ENCODE data around the gene OR52D1.

Gene OR52D1

DNA sequence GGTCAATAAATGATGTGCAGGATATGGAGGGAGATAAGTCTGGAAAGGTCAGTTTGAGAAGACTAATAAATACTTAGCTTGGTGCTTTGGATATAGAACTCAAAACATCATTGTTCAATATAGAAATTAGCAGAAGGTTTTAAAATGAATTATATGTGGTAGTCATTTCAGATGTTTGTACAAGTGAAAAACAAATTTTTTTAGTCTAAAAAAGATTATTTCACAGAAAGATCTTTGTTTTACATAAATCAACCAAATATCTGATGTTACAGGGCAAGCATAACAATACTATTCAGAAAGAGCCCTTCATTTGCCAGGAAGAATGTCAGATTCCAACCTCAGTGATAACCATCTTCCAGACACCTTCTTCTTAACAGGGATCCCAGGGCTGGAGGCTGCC is at the start of gene OR52D1:
TSS of gene OR52D1 (plus strand) at position 301 of the 400 bp plus-strand sequence. CDS start at position 323, 22 bp downstream.
- no peak for DNase-seq

DNA sequence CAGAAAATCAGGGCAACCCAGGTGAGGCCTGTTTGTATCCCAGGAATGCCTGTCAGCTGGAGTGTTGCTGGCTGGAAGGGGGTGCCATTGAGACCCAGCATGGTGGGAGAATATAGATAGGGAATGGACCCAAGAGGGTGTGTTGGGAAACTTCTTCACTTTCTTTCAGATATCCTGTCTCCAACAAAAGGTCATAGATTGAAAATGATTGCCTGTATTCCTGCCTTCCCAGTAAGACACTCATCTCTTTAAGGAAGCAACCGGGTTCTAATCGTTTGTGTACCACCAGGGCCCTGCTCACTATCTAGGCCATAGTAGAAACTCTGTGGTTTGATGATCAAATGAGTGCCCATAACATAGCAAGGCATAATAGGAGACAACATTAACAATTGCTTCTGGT is 47.1 kb upstream of the OR52D1 start, which contains the start of gene OR51I1:
TSS of gene OR51I1 (minus strand) at position 101 of the 400 bp plus-strand sequence. CDS start at position 101, 0 bp downstream.
- DNase-seq, result no peak

DNA sequence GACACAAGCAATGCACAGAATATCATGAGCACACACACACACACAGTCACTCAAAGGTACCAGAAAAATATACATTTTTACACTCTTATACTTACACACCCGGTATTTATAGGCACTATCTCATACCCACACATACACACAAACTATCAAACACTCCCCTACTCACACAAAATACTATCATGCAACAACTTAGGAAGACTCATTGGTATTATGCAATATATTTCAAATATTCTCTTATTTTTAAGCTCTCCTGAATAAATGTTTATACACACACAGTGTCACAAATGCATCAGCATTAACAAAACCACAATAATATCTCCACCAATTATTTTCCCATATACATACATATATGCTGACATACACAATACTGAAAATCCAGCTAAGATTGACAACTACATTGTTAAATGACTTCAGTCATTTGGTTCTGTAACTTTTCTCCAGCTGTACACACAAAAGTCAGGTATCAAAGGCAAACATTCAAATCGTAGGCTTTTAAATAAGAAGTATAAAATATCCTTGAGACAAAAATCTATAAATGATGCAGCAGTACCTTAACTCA is 44.6 kb upstream of the OR52D1 start:
- DNase-seq, result no peak

DNA sequence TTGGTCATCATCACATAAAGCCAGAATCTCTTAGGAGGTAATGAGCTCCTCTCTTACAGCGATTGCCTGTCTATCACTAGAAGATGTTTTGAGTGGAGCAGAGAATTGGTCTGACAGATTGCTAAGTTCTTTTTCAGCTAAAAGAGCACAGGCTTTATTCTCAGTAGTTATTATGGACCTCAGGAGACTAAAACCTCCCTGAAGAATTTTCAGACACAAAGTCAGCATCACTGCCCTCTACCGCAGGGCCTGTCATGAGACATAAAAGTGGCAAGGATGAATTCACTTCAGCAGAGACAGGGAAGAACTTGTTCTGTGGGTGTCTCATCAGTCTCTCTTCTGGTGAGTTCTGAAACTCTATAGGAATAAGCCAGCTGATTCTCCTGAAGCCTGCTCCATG is 39.5 kb upstream of the OR52D1 start, which contains the start of gene OR51I2:
TSS of gene OR51I2 (plus strand) at position 301 of the 400 bp plus-strand sequence. CDS start 4,166 bp downstream, outside the sequence.
- no peak for DNase-seq

DNA sequence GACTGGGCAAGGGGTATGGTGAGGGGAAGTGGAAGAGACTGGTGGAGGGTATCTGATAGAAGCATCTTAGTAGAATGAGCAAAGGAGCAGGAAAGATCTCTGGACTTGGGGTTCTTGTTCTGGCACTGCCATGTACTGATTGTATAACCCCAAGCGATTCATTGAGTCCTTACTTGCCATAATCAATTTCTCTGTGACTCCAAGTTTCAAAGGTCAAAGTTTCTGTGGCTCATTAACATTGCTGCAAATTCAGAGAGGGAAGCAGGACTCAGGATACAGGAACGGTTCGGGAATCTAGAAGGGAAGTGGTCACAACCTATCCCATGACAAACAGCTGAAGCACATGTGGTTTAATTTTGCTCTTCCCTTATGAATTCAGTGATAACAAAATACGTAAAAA is 39.1 kb upstream of the OR52D1 start:
- DNase-seq, result no peak

DNA sequence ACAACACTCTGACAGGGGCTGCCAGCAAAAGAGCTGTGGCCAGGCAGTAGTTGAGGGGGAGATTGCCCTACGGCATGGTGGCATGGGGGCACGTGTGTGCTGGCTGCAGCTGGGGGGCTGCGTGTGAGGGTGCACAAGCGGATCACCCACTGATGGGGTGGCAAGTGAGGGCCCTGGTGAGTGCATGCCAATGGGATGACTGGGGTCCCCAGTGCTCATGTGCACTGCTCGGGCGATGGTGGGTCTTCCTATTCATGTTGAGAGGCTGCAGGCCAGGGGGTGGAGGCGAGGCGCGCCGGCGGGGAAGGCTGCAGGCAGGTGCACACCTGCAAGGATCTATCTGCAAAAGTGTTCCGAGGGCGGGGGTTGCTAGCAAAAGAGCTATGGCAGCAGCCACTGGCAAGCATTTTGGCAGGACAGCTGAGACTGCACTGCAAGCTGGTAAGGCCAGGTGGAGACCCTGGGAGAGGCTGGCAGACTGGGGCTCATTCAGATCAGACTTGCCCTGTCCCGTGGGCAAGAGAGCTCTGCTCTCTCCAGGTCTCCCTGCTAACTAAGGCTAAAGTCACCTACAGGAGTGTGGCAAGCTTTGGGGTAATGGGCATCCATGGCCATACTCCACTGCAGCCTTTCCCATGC is 27.4 kb upstream of the OR52D1 start:
- no peak for DNase-seq

DNA sequence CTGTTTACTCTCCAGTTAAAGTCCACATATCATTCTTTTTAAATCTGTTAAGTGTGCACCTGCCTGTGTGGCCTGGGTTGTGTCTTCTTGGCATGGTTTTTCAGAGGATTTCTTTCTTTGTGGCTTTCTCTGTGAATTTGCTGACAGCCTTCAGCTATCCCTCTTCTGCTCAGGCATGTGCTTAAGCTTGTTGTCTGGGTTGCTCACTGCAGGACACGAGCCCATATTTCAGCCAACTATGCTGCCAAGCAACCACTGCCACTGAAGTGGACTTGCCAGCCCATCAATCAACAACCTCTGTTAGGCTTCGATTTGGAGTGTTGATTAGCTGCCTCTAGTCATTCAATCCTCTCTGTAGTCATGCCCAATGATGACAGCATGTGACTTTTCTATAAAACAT is 21.0 kb upstream of the OR52D1 start:
- no peak for DNase-seq

DNA sequence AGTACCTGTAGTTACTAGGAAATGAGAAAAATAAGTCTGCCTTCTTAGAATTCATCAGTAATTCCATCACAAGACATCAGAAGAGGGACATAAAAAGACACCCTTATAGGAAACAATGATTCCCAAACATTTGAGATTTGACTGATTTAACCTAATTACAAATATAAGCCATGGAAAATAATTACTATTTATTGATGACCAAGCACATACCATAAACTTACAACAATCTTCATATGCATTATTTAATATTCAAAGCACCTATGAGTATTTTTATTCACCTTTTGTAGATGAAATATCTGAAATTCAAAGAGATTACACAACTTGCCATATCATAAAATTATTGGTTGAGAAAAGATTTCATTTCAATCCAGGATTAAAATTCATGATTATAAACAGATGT is 14.6 kb upstream of the OR52D1 start:
- no peak for DNase-seq

DNA sequence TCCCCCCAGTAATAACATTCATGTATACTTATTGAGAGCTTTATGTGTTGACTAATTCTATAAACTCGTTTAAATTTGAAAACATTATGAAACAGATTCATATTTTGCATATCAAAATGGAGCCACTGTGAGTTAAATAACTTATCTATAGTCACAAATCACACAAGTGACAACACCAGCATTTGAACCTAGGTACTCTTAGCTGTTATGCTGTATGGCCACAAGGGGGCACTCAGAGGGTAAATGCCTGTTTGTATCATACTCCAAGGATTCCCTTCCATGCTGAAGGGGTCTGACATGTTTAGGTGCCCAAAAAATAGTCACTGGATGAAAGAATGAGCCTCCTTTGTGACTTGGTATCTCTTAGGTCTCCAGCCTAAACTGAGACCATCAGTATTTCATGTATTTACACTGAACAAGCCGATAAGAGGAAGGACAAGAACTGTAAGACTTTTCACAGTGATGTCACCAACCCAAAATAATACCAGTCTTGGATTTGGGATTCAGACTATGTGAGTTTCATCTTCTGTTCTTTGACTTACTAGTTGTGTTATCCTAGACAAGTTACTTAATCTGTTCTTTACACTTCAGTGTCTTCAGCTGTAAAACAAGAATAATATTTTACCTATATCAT is 12.2 kb upstream of the OR52D1 start:
- DNase-seq, result no peak

DNA sequence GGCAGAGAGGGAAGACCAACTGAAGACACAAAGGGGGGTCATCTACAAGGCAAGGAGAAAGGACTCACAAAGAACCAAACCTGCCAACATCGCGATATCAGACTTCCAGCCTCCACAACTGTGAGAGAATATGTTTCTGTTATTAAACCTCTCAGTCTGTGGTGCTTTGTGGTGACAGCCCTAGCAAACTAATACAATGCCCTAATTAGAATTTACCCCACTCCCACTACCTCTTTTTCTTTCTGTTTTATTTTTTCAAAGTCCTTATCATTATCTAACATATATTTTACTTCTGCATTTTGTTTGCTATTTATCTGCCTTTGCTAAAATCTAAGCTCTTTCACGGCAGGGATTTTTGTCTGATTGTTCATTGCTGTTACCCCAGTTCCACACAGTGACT is 2.5 kb upstream of the OR52D1 start:
- no peak for DNase-seq

DNA sequence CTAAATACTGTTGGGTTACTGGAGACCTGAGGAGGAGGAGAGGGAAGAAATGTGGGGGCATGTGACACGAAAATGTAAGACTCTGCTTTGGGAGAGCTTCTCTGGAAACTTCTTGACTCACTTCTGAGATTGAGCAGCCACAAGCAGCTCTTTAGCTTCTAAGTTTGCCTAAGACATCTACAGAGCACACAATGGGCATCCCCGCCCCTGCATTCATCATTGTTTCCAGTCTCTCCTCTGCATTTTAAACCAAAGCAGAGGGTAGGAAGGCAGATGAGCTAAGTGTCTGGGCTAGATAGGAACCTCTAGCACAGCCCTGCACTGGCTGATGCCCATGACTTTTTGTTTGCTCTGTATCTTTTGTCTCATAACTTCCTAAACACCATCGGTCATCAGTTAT is 2.1 kb upstream of the OR52D1 start:
- DNase-seq, result no peak

DNA sequence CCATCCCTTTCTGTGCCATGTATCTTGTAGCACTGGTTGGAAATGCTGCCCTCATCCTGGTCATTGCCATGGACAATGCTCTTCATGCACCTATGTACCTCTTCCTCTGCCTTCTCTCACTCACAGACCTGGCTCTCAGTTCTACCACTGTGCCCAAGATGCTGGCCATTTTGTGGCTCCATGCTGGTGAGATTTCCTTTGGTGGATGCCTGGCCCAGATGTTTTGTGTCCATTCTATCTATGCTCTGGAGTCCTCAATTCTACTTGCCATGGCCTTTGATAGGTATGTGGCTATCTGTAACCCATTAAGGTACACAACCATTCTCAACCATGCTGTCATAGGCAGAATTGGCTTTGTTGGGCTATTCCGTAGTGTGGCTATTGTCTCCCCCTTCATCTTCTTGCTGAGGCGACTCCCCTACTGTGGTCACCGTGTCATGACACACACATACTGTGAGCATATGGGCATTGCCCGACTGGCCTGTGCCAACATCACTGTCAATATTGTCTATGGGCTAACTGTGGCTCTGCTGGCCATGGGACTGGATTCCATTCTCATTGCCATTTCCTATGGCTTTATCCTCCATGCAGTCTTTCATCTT is 414 bp downstream of the OR52D1 start:
- DNase-seq, result no peak

DNA sequence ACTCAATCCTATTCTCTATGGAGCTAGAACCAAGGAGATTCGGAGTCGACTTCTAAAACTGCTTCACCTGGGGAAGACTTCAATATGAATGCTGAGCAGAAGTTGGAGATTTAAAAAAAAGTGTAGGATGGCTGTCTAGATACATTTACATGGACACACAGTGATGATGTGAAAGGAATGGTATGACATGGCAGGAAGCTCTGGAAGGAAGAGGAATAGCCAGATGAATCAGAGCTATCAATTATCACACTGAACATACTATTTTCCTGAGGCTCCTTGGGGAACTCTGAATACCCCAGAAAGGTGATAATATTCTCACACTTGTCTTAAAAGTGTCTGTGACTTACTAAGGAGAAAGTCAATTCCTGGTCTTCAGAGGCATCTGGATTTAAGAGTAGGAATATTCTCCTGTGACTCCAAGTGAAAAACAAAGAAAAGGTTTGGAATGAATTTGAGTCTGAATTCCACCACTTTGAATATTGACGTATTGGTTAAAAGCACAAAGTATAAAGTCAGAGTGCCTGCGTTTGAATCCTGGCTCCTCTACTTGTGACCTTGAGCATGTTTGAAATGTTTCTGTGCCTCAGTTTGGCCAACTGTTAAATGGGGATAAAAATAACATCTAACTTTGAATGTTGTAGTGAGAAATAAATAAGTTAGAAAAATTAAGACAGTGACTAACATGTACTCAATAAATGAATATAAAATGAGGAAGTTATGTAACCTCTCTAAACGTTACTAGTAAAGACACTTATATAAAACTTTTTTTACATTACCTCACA is 1.3 kb downstream of the OR52D1 start:
- DNase-seq, result no peak

DNA sequence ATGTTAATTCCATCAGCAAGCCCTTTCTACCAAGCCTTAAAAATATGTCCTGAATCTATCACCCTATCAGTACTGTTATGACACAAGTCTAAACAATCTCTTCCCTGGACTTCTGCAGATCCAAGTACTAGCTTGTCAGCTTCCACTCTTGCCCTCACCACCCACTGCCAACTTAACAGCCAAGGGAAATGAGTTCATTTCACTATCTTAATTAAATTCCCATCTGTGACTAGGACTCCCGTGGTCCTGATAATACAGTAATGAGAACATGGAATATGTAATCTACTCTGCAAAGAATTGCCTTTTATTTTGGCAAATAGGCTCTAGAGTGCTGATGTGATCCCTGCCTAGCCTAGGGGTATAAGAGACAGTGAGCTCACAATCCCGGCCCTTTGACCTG is 11.2 kb downstream of the OR52D1 start:
- DNase-seq, result no peak

DNA sequence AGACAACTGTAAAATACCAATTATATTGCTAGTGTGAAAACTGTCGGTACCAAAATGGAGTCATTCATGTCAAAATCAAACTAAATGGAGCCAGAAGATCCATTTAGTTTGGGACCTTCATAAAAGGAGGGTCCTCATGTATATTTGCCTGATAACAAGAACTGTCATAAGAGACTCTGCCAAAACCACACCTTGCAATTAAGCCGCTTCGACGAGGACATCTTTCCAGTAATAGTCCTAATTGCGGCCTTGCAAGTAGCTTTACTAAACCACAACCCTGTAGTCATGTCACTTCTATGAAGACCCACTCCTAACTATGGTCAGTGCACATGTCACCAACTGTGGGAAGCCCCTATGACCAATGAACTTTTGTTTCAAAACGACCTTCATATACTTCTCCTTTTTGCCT is 11.9 kb downstream of the OR52D1 start:
- no peak for DNase-seq

DNA sequence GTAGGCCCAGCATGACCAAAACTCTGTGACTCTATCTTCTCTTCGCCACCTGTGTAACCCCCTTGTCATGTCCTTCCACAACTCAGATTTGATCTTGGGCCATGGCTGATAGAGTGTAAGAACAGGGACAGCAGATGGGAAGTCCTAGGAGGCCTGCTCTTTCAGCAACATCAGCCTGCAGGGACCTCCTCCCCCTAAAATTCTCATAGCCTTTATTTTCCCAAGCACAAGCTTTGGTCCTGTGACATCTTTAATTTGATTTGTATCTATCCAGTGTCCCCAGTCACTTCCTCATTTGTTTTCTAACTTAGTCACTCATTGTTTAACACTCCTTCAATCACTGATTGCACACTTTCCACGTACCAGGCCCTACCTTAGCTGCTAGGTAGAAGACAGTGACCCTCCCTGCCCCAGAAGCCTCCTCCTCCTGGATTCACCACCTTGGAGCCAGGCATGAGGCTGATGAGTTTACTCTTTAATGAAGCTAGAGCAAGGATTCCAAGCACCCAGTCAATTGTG is 16.0 kb downstream of the OR52D1 start:
- DNase-seq, result no peak

DNA sequence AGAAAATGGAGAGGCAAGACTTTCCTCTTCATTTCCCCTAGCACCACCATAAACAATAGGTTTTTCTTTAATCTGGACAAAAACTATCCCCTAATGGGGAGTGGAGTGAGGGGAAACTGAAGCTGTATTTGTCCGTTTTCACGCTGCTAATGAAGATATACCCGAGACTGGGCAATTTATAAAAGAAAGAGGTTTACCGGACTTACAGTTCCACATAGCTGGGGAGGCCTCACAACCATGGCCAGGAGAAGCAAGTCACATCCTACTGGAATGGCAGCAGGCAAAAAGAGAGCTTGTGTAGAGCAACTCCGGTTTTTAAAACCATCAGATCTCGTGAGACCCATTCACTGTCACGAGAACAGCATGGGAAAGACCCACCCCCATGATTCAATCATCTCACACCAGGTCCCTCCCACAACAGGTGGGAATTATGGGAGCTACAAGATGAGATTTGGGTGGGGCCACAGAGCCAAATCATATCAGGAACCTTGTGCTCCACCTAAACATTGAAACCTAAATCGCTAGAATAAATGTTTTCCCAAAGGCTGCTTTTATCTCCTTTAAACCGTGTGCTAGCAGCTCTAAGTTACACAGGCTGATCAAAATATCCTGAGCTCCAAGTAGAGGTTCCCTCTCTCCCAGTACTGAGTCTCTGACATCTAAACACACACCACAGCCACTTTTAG is 17.0 kb downstream of the OR52D1 start:
- DNase-seq, result no peak

DNA sequence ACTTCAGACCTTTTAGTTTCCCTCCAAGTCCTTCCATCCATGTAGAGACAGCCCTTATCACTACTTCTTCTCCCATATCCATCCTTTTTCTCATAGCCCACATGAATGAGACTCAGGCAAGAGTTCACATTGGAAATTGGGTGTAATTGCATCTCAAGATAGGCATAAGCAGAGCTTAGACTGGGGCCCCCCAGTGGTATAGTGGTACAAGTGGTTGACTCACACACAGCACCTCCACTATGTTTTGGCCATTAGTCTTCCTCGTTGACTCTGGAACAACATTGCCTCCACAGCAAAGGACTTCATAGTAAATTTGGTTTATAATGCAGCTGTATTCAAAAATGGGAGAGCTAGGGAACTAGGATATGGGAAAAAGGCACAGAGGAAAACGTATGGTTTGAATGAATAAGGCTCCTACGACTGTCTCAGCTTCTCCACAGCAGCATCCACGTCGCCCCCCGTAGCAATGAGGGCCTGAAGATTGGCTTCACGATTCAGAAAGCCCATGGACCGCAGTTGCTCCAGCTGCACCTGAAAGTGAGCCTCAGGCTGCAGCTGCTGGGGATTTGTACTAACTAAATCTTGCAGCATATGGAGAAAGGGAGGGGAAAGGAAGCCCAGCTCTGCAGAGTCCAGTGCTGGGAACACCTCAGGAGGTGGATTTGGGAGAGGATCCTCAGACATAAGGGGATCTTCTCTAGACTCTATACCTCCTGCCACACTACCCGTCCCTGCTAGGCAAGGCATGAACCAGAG is 18.9 kb downstream of the OR52D1 start:
- DNase-seq, result no peak

DNA sequence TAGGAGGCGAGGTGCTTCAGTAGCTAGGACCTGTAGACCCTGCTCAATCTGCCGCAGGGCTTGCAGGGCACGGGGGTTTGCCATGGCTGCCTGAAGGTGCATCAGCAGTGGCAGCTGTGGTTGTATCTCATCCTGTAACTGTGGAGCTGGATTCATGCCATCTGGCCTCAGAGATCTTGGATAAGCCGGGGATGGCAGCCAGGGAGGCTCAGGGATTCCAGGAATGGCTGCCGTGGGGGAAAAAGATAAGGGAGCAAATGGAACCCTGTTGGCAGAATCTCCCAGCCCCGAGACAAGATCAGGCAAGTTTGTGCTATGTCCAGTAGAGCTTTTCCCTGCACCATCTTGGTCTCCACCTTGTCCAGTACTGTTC is 19.4 kb downstream of the OR52D1 start:
- DNase-seq, result no peak

DNA sequence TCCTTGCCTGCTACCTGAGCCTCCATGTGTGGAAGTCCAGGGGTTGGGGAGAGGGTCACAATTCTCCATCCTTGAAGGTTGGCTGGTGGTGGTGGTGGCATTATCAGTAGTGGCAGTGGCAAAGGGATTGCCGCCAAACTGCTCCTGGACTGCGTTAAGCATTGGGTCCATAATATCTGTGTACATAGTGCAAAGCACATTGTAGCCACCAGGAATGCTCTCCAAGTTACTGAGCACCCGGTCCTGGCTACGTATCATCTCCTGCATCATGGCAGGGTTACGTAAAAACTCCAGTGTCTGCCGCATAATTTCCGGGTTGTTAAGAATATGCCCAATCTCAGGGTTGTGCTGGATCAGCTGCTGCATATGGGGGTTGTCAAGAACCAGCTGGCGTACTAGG is 20.1 kb downstream of the OR52D1 start:
- DNase-seq, result no peak

DNA sequence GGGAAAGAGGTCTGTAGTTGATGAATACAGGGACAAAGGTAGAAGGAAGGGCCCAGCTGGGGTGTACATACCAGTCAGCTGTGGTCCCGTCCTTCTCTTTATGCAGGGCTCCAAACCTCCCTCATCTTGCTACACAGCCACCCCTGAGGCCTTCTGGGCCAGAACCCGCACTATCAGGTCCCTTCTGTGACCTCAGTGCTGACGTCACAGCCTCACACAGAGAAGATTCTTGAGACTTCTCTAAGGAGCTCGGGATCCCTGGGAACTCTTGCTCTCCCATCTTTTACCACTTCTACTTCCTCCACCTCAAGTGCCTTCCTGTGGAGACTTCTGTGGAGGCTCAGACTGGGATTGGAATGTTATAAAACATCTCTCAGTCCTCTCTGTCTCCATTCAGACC is 21.3 kb downstream of the OR52D1 start, which contains the start of gene UBQLN3:
TSS of gene UBQLN3 (minus strand) at position 155 of the 400 bp plus-strand sequence. CDS start 399 bp downstream, outside the sequence.
- no peak for DNase-seq

Measured in NCI-H2107 (cell line).